IPS-NIHi7 (cell line): ENCODE results near the gene ATAD2B.
A peak's percentile ranks its signal among the peaks of the same experiment; 100 is the strongest.
"Not testable (repeated sequence)": the region's sequence is repeated elsewhere in the genome, so short reads cannot be mapped to it uniquely, and the experiment has no call there.

Experiments used
- DNase-seq: peaks from one replicate; pipeline ENCODE4 v3.0.0; 2012; ENCODE audit warnings: mixed read lengths; ENCODE audit errors: extremely low spot score

Gene ATAD2B

DNA sequence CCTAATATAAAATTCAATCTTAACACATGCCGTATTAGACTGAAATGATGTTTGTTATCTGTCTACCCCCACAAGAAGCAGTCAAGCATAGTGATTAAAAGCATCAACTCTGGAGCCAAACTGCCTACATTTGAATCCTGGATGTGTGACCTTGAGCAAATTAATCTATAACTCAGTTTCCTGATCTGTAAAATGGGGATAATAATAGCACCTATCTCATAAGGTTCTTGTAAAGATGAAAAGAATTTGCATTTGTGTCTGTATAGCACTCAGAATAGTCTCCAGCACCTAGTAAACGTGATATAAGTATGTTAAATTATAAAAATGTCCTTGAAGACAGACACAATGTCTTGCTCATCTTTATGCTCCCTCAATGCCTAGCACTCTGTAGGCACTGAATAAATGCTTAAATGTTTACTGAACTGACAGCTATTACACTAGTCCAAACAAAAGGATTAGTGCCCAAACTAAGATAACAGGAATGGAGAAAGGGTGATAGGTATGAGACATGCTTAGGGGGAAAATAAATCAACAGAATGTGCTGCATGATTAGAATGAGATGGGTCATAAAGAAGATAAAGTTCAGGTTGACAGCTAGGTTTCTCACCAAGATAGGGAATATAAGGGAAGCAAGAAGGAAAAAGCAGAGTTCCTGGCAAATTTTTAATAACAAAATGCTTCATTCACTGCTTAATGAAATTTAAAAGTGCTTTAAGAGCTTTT lies 180.6 kb downstream of the ATAD2B start:
- DNase-seq, result no peak

DNA sequence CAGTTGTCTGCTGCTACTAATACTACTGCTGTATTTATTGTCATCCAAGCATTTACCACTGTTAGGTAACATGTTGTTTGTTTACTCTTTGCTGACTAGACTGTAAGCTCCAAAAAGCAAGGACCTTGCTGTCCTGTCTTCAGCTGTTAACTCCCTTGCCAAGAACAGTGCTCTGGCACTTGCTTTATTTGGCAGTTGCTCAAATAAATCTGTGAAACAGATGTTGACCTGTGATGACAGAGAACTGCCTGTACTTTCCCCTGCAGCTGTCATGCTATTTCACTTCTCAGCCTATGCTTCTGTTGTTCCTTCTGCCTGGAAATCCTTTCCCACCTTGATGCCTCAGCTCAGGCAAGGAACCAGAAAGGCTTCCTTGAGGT lies 181.2 kb downstream of the ATAD2B start:
- DNase-seq, result no peak

DNA sequence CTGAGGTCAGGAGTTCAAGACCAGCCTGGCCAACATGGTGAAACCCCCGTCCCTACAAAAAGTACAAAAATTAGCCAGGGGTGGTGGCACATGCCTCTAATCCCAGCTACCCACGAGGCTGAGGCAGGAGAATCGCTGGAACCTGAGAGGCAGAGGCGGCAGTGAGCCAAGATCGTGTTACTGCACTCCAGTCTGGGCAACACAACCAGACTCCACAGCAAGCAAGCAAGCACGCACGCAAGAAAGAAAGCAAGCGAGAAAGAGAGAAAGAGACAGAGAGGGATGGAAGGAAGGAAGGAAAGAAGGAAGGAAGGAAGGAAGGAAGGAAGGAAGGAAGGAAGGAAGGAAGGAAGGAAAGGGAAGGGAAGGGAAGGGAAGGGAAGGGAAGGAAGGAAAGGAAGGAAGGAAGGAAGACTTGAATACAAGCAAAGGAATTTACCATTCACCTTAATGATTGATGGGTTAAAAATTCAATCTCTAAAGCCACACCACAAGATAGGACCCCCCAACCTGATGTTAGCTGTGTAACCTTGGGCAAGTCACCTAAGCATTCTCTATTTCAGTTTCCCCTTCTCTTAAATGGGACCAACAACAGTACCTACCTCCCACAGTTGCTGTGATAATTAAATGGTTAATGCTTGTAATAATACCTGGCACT lies 181.7 kb downstream of the ATAD2B start:
- DNase-seq, result no peak

DNA sequence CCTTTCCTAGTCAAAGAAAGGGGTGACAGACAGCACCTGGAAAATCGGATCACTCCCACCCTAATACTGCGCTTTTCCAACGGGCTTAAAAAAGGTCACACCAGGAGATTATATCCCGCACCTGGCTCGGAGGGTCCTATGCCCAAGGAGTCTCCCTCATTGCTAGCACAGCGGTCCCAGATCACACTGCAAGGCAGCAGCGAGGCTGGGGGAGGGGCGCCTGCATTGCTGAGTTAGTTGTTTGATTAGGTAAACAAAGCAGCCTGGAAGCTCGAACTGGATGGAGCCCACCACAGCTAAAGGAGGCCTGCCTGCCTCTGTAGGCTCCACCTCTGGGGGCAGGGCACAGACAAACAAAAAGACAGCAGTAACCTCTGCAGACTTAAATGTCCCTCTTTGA lies 190.1 kb downstream of the ATAD2B start:
- not testable (repeated sequence) for DNase-seq

DNA sequence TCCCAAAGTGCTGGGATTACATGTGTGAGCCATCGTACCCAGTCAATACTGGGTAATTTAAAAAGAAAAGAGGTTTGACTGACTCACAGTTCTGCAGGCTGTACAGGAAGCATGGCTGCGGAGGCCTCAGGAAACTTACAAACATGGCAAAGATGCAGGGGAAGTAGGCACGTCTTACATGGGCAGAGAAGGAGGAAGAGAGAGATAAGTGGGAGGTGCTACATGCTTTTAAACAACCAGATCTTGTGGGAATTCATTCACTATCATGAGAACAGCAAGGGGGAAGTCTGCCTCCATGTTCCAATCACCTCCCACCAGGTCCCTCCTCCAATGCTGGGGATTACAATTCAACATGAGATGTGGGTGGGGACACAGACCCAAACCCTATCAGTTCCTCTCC lies 192.5 kb downstream of the ATAD2B start:
- no peak for DNase-seq

DNA sequence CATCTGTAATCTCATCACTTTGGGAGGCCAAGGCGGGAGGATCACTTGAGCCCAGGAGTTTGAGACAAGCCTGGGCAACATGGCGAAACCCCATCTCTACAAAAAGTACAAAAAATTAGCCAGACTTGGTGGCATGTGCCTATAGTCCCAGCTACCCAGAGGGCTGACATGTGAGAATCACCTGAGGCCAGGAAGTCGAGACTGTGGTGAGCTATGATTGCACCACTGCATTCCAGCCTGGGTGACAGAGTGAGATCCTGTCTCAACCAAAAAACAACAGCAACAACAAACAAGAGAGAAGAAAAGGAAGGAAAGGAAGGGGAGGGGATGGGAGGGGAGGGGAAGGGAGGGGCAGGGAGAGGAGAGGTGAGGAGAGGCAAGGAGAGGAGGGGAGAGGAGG lies 203.9 kb downstream of the ATAD2B start:
- not testable (repeated sequence) for DNase-seq

DNA sequence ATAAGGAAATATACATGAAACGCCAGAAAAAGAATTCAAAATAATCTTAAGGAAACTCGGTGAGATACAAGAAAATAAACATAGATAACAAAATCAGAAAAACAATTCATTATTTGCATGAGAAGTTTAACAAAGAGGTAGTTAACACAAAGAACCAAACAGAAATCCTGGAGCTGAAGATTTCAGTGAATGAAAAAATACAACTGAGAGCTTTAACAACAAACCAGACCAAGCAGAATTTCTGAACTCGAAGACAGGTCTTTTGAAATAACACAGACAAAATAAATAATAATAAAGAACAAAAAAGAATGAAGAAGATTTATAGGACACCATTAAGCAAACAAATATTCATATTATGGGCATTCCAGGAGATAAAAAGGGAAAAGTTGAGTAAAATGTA lies 204.7 kb downstream of the ATAD2B start:
- DNase-seq, result no peak

DNA sequence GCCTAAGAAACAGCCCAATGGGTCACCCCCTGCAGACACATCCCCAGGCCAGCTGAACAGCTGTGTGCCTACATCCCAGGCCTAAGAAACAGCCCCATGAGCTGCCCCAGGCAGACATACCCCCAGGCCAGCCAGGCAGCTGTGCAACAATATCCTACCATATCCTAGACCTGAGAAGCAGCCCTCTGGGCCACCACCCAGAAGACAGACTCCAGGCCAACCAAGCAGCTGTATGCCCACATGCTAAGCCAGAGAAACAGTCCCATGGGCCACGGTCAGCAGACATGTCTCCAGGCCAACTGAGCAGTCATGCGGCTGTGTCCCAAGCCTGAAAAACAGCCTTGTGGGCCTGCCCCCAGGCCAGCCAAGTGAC lies 205.5 kb downstream of the ATAD2B start:
- no peak for DNase-seq

DNA sequence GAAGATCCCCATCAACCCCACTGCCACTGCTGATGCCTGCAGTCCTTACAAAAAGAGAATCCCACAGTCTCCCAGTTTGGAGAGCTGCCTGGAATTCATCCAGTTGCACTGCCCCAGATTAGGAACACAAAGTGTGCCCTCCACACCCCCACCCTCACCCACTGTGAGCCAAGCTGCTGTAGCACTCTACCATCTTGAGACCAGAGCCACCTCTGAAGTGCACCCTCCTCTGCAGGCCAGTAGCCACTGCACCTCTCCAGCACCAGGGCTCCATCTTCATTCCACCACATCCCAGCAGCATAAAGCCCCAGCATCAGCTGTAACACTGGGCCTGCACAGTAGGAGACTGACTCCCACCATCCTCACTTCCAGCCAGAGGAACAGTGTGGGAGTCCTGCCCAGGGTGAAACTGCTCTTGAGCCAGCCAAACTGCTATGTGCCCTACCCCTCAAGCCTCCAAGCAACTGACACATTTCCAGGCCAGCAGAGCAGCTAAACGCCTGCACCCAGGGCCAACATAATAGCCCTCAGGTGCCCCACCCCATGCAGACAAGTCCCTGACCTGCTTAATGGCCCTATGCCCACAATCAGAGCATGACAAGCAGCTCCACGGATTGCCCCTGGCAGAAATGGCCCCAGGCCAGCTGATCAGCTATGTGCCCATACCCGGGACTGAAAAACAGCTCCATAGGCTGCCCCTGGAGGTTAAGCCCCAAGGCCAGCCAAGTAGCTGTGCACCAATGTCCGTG lies 206.0 kb downstream of the ATAD2B start:
- no peak for DNase-seq

DNA sequence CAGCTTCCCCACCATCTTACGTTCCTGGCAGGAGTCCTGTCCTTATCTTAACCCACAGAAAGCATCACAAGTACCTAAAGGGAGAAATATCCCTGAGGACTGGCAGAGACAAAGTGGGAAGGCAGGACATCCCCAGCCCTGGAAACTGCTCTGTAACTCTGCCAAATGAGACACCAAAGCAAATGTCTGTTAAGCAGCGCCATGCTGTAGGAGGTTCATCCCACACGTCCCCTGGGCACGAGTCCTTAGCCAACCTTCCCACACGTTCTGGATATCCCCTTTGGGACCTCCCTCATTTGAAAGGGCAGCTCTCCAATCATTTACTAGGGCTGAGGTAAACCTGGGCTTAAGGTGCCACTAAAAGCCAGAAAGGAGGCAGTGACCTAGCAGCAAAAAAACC lies 207.2 kb downstream of the ATAD2B start:
- DNase-seq, result no peak

DNA sequence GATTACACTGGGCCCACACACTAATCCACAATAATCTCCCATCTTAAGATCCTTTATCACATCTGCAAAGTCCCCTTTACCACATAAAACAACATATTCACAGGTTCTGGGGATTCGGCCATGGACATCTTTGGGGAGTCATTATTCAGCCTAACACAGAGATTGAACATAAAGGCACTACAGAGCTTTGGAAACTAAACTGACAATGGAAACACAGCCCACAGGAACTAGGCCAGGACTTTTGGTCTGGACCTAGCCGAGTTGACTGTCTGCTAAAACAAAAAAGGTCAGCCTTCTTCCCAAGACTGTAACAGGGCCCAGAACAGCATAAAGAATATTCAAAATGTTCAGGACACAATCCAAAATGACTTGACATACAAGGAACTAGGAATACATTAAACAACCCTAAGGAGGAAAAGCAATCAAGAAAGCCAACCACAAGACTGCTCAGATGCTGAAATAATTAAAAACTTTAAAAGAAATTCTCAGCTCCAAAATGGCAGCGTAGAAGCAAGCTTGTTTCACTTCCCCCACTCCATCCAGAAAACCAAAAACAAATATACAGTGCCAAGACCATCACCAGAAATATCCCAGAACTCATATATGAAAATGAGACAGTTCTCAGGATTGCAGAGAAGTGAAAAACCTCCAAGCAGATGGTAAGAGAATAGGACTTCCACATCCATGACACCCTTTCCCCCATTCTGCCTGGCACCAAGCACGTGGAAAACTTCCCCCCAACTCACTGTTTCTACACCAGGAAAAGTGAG lies 207.8 kb downstream of the ATAD2B start:
- no peak for DNase-seq

DNA sequence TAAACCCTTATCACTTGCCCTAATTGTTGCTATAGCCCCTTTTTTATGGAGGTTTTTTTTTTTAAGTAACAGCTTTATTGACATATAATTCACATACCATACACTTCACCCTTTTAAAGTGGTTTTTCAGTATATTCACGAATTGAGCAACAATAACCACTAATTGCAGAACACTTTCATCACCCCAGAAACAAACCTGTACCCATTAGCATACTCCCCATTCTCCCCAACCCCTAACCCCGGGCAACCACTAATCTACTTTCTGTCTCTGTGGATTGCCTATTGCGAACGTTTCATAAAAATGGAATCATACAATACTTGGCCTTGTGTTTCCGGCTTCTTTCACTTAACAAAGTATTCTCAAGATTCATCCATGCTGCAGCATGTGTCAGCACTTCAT lies 213.6 kb downstream of the ATAD2B start:
- DNase-seq, result no peak

DNA sequence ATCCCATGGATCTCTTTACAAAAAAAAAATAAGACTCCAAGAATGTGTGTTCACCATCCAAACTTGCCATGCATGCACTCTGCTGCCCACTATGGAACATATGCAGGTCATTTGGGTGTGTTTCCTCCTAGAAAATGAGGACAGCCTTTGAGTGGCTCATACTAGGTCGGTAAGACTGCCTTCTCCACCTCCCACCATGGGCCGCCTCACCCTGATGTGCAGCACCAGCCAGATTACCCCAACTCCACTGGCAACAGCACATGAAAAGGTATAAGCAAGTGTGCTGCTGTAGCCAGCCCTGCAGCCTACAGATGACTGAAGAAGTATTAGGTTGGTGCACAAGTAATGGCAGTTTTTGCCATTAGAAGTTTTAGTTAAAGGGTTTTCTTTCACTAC lies 214.2 kb downstream of the ATAD2B start:
- peak; percentile 17 for DNase-seq

DNA sequence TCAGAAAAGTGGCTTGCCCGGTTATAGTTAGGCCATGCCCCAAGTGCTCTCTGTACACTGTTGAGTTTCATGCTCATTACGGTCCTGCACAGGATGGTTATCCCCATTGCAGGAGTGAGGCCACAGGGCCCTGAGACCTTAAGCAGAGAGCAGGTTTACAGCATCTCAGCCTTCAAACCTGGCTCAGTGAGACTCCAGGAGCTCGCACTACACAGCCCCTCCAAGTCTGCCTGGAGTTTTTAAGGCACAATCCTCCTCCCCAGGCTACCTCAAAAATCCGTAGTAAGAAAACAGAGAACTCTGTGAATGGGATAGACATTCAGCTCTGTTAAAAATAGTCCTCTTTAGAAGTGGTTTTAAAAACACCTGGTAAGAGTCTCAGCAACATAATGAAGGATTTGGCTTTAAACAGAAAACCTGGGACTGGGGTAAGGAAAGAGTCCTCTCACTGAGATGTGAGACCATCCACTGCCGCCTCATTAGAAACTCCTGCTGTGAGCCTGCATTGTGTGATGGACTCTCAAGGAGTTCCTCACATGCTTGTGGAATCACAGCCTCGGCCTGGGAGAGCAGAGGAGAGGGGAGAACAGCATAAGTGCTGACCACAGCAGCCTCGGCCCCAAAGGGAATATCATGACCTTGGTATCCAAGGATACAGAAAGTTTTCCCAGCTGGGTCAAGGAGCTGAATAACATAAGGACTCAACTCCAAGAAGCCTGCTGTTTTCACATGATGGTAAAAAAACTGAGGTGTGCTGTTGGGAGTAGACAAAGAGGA lies 214.8 kb downstream of the ATAD2B start:
- peak; percentile 70 for DNase-seq

DNA sequence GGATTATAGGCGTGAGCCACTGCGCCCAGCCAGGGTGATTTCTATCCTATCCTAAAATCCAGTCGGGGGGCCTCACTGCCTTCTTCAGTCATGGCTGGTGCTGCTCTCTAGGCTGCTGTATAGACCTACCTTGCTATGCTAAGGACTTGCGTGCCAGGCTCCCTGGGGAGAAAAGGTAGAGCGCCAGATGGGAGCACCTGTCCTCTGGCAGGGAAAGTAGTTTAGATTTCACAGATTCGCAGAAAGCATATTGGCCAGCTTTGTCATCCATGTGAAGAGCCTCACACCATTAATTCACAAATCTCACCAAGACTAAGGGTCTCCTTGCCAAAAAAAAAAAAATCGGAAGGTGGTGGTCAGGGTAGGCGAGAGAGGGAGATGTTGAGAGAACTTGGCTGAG lies 217.6 kb downstream of the ATAD2B start:
- DNase-seq, result no peak

DNA sequence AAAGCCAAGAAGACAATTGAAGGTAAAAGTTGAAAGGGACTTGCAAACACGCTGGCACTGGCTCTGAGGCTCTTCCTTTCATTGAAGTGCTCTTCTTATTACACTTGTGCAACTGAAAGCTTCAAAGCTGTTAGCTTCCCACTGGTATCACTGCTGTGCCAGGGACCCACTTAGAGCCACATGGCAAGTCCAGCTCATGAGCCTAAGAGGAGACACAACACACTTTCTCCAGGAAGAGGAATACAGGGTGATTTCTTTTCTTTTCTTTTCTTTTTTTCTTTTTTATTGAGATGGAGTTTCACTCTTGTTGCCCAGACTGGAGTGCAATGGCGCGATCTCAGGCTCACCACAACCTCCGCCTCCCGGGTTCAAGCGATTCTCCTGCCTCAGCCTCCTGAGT lies 218.2 kb downstream of the ATAD2B start:
- DNase-seq, result no peak

DNA sequence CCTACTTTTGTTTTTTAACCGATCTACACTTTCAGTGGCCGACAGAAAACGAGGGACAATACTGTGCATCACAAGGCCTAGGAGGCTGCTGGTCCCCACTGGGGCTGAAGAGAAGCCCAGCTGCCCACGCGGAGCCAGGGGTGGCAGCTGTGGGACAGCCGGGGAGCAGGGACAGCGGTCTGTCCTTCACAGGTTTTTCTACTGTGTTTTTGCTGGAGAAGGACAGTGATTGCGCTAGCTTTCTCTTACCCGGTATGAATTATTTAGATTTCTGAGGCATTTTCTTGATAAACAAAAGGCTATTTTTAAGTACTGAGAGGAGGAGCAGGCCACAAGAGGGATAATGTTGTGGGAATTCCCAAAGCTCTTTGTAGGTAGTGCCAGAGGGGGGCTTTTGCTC lies 219.8 kb downstream of the ATAD2B start:
- DNase-seq, result no peak

DNA sequence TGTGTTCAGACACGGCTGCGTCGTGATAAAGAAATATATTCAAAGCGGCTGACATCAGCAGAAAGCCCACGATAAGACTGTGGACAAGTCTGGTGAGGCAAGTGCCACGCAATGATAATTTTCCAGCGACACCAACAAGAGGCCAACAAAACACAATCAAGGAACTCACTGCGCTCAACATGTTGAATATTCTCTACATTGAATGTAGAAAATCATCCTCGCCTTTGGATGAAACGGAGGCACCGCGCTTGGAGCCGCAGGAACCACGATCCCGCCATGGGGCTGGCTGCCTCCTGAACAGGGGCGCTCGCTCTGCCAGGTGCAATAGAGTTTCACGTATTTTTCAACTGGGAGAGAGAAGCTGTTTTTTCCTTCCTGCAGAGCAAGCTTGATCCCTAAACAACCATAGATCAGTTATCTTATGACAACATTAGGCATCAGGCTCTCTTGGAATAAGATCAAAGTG lies 220.3 kb downstream of the ATAD2B start:
- DNase-seq, result no peak

DNA sequence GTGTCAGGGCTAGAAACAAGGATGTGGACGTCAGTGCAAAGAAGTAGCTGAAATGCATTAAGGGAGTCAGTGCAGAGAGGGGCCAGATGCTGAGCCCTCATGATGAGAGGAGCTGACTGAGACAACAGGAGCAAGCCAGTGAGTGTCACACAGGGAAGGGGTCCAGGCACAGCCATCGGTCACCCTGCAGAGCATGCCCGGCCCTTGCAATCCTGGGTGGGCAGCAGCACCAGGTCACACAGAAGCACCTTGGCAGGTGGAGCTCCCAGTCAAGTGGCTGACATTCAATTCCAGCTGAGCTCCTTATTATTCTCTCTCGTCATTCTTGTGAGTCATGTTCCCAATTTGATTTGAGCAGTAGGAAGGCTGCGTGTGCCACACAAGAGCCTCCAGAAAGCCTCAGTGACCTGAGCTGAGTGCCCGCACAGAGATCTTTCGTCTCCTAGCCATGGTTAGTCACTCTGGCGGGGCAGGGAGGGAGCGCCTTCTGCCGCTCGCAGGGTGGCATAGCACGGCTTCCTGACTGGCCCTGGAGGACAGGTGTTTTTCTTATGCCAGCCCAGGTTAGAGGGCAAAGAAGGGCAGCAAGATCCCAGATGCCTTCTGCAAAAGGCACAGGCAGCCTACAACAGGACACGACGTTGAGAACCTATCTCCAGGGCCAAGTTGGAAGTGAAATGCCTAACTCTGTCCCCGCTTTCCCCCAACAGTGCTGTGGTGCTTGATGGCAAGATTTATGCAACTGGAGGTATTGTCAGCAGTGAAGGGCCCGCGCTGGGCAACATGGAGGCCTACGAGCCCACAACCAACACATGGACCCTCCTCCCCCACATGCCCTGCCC lies 220.9 kb downstream of the ATAD2B start:
- DNase-seq, result peak; percentile 30

DNA sequence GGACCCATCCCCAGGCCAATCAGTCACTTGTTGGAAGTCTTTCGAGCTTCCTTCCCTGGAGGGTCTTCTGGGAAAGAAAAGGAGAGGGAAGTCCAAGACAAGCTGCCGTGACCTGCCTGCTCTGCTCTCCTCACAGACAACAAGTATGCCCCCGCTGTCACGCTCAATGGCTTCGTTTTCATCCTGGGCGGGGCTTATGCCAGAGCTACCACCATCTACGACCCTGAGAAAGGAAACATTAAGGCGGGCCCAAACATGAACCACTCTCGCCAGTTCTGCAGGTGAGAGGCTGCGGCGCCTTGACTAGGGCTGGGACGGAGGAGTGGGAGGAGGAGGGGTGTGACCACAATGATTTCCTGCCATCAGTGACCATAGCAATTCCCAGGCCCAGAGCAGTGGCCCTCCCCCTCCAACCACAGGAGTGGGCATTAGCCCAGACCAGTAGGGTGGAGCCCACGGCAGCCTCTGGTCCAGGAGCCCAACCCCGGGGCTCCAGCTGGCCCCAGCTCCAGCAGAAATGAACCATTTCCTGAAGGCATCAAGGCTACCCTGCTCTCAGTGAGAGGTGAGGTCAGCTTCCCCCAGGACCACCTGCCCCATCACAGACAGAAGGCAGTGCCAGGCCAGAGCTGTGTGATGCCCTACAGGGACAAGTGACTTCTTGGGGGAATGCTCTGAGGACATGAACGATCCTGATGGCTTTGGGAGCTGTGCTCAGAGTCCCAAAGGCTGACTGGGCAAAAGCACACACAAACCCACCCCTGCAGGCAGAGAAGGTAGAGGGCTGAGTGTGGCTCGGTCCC lies 223.1 kb downstream of the ATAD2B start:
- DNase-seq, result no peak
